ENCODE data around the gene SLC30A2. TPM values are rescaled to one million over a fixed set of nuclear protein-coding genes. Genes with fewer than 3 reads are reported as not detected.

SLC30A2 gene
- total and polyA plus RNA-seq, 10 of the 15 experiments (the other 5 are each of a cell fraction or from before 2014, with no cell fraction given): 0.13 TPM; not detected in 9

DNA sequence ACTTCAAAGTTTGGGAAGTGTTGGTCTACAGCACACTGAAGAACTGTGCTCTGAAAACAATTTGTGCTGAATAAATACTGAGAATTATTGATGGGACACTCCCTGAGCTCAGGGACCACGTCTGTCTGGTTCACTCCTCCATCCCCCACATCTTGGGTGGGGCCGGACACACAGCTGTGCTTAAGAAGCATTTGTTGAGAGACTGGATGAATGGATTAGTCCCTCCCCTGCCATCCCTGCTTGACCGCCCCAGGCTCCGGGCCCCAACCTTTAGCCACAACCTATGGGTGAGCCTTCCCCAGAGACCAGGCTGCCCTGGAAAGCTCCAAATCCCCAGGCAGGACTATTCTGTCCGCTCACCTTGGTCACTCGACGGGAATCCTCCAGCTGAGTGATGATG lies 14.0 kb upstream of the SLC30A2 start:
- BruUV-seq (replicated peaks): no TSS peak
- ATAC-seq: no peak

DNA sequence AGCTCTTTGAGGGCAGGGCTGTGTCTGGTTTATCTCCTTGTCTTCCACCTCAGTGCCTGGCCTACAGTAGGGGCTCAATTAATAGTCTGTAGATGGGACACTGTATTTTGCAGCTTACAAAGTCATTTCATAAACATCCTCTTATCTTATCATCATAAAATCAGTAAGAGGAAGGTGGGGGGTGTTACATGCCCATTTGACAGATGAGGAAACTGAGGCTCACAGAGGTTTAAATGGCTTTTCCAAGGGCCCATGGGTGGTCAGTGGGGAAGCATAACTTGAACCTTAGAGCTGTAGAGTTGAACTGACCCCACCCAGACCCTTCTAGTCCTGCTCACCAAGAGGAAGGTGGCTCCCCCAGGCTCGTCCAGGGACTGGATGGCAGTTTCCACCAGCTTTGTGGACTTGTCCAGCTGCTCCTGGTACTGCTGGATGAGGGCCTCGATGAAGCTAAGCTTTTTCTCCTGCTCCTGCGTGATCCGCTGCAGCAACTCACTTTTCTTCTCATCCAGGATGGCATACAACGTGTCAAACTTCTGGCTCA lies 12.2 kb upstream of the SLC30A2 start:
- no peak overlapping the region for H3K27ac ChIP-seq (ENCODE audit: control insufficient read depth, insufficient read depth)
- intact Hi-C loops (cut with micrococcal nuclease; ENCODE audit: unreplicated experiment): no loop called here
- POLR2A ChIA-PET: interaction anchor here (0.5 to 0.7 kb wide), 2 partner anchors 843 to 1626 kb away, joined by 4 read pairs; no protein-coding TSS in a partner anchor
- 6% methylated on average over 5 of the region's 5 CpGs for WGBS (ENCODE audit: insufficient coverage, insufficient replicate concordance, low lambda C conversion rate, missing lambda C conversion rate)
- H3K9ac ChIP-seq (ENCODE audit: control insufficient read depth, insufficient read depth, low read length): no peak overlapping the region
- H3K27me3 ChIP-seq (replicated peaks in 1 of 2; ENCODE audit: control insufficient read depth in 2 of 2, insufficient read depth in 2 of 2, low read length in 1 of 2): peaks cover 2 to 5% of the 10 kb centered on the region in 2 experiments; a peak in 3 of 4 replicates
- CTCF ChIA-PET: interaction anchor here (0.9 to 1.1 kb wide), 3 partner anchors 23 to 359 kb away, joined by 3 read pairs; no protein-coding TSS in a partner anchor
- H3K9me3 ChIP-seq (replicated peaks; ENCODE audit: control insufficient read depth, insufficient read depth, low read length): no peaks in the 10 kb centered on the region
- FAIRE-seq: no peak
- no peak for DNase-seq (ENCODE audit: low read depth, low spot score)
- no peaks in the 10 kb centered on the region for H4K20me1 ChIP-seq (ENCODE audit: control insufficient read depth, insufficient read depth)
- H3K4me1 ChIP-seq (ENCODE audit: control insufficient read depth, insufficient read depth, low read length): no peaks in the 10 kb centered on the region
- SMC1A ChIA-PET (ENCODE audit: uncharacterized antibody, unreplicated experiment): no interaction called here
- H3K4me2 ChIP-seq (ENCODE audit: control insufficient read depth, insufficient read depth): no peak overlapping the region
- no TSS peak for BruUV-seq (replicated peaks)
- H3K36me3 ChIP-seq (ENCODE audit: control insufficient read depth in 2 of 2, insufficient read depth in 2 of 2, low read length in 1 of 2): no peaks in the 10 kb centered on the region
- RAD21 ChIA-PET (ENCODE audit: unreplicated experiment): no interaction called here
- H2AFZ ChIP-seq (ENCODE audit: control insufficient read depth, low read depth, low read length): no peak overlapping the region
- no peak for ATAC-seq
- no peaks in the 10 kb centered on the region for H3K79me2 ChIP-seq (ENCODE audit: control insufficient read depth, insufficient read depth, low read length)
- in situ Hi-C loops (cut with MboI): no loop called here
- no peak overlapping the region for H3K4me3 ChIP-seq
- TF ChIP-seq, protein P1, sequence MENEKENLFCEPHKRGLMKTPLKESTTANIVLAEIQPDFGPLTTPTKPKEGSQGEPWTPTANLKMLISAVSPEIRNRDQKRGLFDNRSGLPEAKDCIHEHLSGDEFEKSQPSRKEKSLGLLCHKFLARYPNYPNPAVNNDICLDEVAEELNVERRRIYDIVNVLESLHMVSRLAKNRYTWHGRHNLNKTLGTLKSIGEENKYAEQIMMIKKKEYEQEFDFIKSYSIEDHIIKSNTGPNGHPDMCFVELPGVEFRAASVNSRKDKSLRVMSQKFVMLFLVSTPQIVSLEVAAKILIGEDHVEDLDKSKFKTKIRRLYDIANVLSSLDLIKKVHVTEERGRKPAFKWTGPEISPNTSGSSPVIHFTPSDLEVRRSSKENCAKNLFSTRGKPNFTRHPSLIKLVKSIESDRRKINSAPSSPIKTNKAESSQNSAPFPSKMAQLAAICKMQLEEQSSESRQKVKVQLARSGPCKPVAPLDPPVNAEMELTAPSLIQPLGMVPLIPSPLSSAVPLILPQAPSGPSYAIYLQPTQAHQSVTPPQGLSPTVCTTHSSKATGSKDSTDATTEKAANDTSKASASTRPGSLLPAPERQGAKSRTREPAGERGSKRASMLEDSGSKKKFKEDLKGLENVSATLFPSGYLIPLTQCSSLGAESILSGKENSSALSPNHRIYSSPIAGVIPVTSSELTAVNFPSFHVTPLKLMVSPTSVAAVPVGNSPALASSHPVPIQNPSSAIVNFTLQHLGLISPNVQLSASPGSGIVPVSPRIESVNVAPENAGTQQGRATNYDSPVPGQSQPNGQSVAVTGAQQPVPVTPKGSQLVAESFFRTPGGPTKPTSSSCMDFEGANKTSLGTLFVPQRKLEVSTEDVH (IDR thresholded peaks at IDR 0.05; ENCODE audit: low read depth, partially characterized antibody): no peak
- TF ChIP-seq SP1 (IDR thresholded peaks at IDR 0.05; ENCODE audit: low read depth, low read length) (no peak), POLR2AphosphoS5 (IDR thresholded peaks at IDR 0.05; ENCODE audit: low read length) (no peak), STAT3 (IDR thresholded peaks at IDR 0.05; ENCODE audit: low read depth, low read length) (no peak), KLF5 (IDR thresholded peaks at IDR 0.05; ENCODE audit: partially characterized antibody) (no peak), NFXL1 (IDR thresholded peaks at IDR 0.05; ENCODE audit: borderline replicate concordance) (no peak), GATAD2B (conservative IDR thresholded peaks at IDR 0.05; ENCODE audit: low read depth) (no peak), ZSCAN29 (IDR thresholded peaks at IDR 0.05) (no peak), RELA (IDR thresholded peaks at IDR 0.05; ENCODE audit: borderline replicate concordance, partially characterized antibody) (no peak)
- TF ChIP-seq, protein P2, sequence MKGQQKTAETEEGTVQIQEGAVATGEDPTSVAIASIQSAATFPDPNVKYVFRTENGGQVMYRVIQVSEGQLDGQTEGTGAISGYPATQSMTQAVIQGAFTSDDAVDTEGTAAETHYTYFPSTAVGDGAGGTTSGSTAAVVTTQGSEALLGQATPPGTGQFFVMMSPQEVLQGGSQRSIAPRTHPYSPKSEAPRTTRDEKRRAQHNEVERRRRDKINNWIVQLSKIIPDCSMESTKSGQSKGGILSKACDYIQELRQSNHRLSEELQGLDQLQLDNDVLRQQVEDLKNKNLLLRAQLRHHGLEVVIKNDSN (IDR thresholded peaks at IDR 0.05; ENCODE audit: borderline replicate concordance, extremely low read length, insufficient read depth, low read depth, low read length): no peak
- TF ChIP-seq, protein P3, sequence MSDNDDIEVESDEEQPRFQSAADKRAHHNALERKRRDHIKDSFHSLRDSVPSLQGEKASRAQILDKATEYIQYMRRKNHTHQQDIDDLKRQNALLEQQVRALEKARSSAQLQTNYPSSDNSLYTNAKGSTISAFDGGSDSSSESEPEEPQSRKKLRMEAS (IDR thresholded peaks at IDR 0.05; ENCODE audit: low read depth, low read length): no peak

More for the DNA sequence above, 14.0 kb upstream of the SLC30A2 start:
- ChIA-PET RAD21 (ENCODE audit: unreplicated experiment) (no interaction called here), CTCF (interaction anchor here (1.2 kb wide), 1 partner anchor 216 kb away, joined by 3 read pairs; no protein-coding TSS in a partner anchor), POLR2A (interaction anchor here (0.6 kb wide), 1 partner anchor 998 kb away, joined by 3 read pairs; no protein-coding TSS in a partner anchor), SMC1A (ENCODE audit: uncharacterized antibody, unreplicated experiment) (no interaction called here)
- Histone ChIP-seq H3K36me3 (ENCODE audit: control insufficient read depth in 2 of 2, insufficient read depth in 2 of 2, low read length in 1 of 2) (no peaks in the 10 kb centered on the region), H3K79me2 (ENCODE audit: control insufficient read depth, insufficient read depth, low read length) (no peaks in the 10 kb centered on the region), H3K4me3 (no peak overlapping the region), H3K4me1 (ENCODE audit: control insufficient read depth, insufficient read depth, low read length) (no peaks in the 10 kb centered on the region), H3K4me2 (ENCODE audit: control insufficient read depth, insufficient read depth) (no peak overlapping the region), H2AFZ (ENCODE audit: control insufficient read depth, low read depth, low read length) (no peak overlapping the region), H3K27ac (ENCODE audit: control insufficient read depth, insufficient read depth) (no peak overlapping the region), H3K9ac (ENCODE audit: control insufficient read depth, insufficient read depth, low read length) (no peak overlapping the region), H3K9me3 (replicated peaks; ENCODE audit: control insufficient read depth, insufficient read depth, low read length) (no peaks in the 10 kb centered on the region), H3K27me3 (replicated peaks in 1 of 2; ENCODE audit: control insufficient read depth in 2 of 2, insufficient read depth in 2 of 2, low read length in 1 of 2) (peaks cover 2% of the 10 kb centered on the region in 2 experiments; a peak in 3 of 4 replicates), H4K20me1 (ENCODE audit: control insufficient read depth, insufficient read depth) (no peaks in the 10 kb centered on the region)
- DNase-seq (ENCODE audit: low read depth, low spot score): no peak
- TF ChIP-seq CEBPB (IDR thresholded peaks at IDR 0.05; ENCODE audit: borderline replicate concordance in 1 of 2, low read depth in 2 of 2, low read length in 2 of 2) (no peak), SREBF1 (IDR thresholded peaks at IDR 0.05; ENCODE audit: low read length) (no peak), TBL1XR1 (IDR thresholded peaks at IDR 0.05; ENCODE audit: low read depth, low read length) (no peak), ZNF24 (IDR thresholded peaks at IDR 0.05) (no peak), SMARCA5 (IDR thresholded peaks at IDR 0.05) (no peak)
- in situ Hi-C loops (cut with MboI) (no loop called here), intact Hi-C loops (cut with micrococcal nuclease; ENCODE audit: unreplicated experiment) (no loop called here)
- 50% methylated on average over 7 of the region's 7 CpGs for WGBS (ENCODE audit: insufficient coverage, insufficient replicate concordance, low lambda C conversion rate, missing lambda C conversion rate)
- FAIRE-seq: no peak
